ENCODE results near the gene PPARA. TPM values are rescaled to one million over a fixed set of nuclear protein-coding genes. Genes with fewer than 3 reads are reported as not detected.

PPARA gene
- polyA plus RNA-seq, 3 donors from 2014 or later: 3.4 to 8.0 (median 6.1) TPM

GRCh38 chr22:46238541-46238940 is 88.2 kb downstream of the PPARA start:
- no peak overlapping the region for H3K4me3 Mint-ChIP-seq
- peaks cover 12 to 25% (median 18%) of the 10 kb centered on the region in 3 donors for H3K36me3 Mint-ChIP-seq
- no peaks in the 10 kb centered on the region for H3K9me3 Mint-ChIP-seq
- DNase-seq: no peak
- peaks cover 20 to 34% of the 10 kb centered on the region in 2 donors for H3K4me1 Mint-ChIP-seq
- peaks cover 0 to 5% (median 0%) of the 10 kb centered on the region in 3 donors for H3K27me3 Mint-ChIP-seq (ENCODE audit: low read depth in 3 of 3)
- peak overlapping the region in 1 of 6 donors; percentile 44 for H3K27ac Mint-ChIP-seq

GRCh38 chr22:46239261-46240048 is 89.1 kb downstream of the PPARA start:
- H3K27me3 Mint-ChIP-seq (ENCODE audit: low read depth in 3 of 3): peaks cover 0 to 5% (median 0%) of the 10 kb centered on the region in 3 donors
- peaks cover 20 to 34% of the 10 kb centered on the region in 2 donors for H3K4me1 Mint-ChIP-seq
- H3K4me3 Mint-ChIP-seq: peak overlapping the region; percentile 51 to 74 (median 66)
- H3K27ac Mint-ChIP-seq: peak overlapping the region; percentile 27 to 92 (median 84)
- DNase-seq: peak in 2 of 3 donors; percentile 38
- H3K9me3 Mint-ChIP-seq: no peaks in the 10 kb centered on the region
- H3K36me3 Mint-ChIP-seq: peaks cover 12 to 30% (median 18%) of the 10 kb centered on the region in 3 donors

GRCh38 chr22:46240073-46240472 is 89.7 kb downstream of the PPARA start:
- Mint-ChIP-seq H3K27ac (peak overlapping the region in 4 of 6 donors; percentile 4 to 92 (median 54)), H3K4me1 (peaks cover 20 to 34% of the 10 kb centered on the region in 2 donors), H3K4me3 (peak overlapping the region; percentile 27 to 74 (median 61)), H3K27me3 (ENCODE audit: low read depth in 3 of 3) (peaks cover 0 to 5% (median 0%) of the 10 kb centered on the region in 3 donors), H3K36me3 (peaks cover 9 to 25% (median 16%) of the 10 kb centered on the region in 3 donors), H3K9me3 (no peaks in the 10 kb centered on the region)
- no peak for DNase-seq

- peaks cover 20 to 34% of the 10 kb centered on the region in 2 donors for H3K4me1 Mint-ChIP-seq
- no peak for DNase-seq
- peaks cover 0 to 5% (median 0%) of the 10 kb centered on the region in 3 donors for H3K27me3 Mint-ChIP-seq (ENCODE audit: low read depth in 3 of 3)
- peak overlapping the region in 1 of 6 donors; percentile 81 for H3K27ac Mint-ChIP-seq
- H3K36me3 Mint-ChIP-seq: peaks cover 5 to 21% (median 14%) of the 10 kb centered on the region in 3 donors
- no peaks in the 10 kb centered on the region for H3K9me3 Mint-ChIP-seq
- H3K4me3 Mint-ChIP-seq: peak overlapping the region in 2 of 5 donors; percentile 27 to 74
These were observed 90.2 kb downstream of the PPARA start for GRCh38 chr22:46240506-46240905.

GRCh38 chr22:46240907-46241306 is 90.6 kb downstream of the PPARA start:
- Mint-ChIP-seq H3K27ac (no peak overlapping the region), H3K27me3 (ENCODE audit: low read depth in 3 of 3) (peaks cover 0 to 5% (median 0%) of the 10 kb centered on the region in 3 donors), H3K4me3 (no peak overlapping the region), H3K4me1 (peaks cover 20 to 34% of the 10 kb centered on the region in 2 donors), H3K36me3 (peaks cover 4 to 18% (median 18%) of the 10 kb centered on the region in 3 donors), H3K9me3 (no peaks in the 10 kb centered on the region)
- DNase-seq: no peak

- peaks cover 2 to 20% (median 16%) of the 10 kb centered on the region in 3 donors for H3K36me3 Mint-ChIP-seq
- H3K27me3 Mint-ChIP-seq (ENCODE audit: low read depth in 3 of 3): peaks cover 0 to 5% (median 0%) of the 10 kb centered on the region in 3 donors
- H3K9me3 Mint-ChIP-seq: no peaks in the 10 kb centered on the region
- H3K4me3 Mint-ChIP-seq: no peak overlapping the region
- H3K27ac Mint-ChIP-seq: no peak overlapping the region
- peaks cover 20 to 34% of the 10 kb centered on the region in 2 donors for H3K4me1 Mint-ChIP-seq
- DNase-seq: no peak
These were observed 91.2 kb downstream of the PPARA start for GRCh38 chr22:46241396-46242007.

- peaks cover 20 to 34% of the 10 kb centered on the region in 2 donors for H3K4me1 Mint-ChIP-seq
These were observed 91.8 kb downstream of the PPARA start for GRCh38 chr22:46242076-46242475.

GRCh38 chr22:46244771-46245170 is 94.4 kb downstream of the PPARA start:
- peaks cover 16 to 23% of the 10 kb centered on the region in 2 donors for H3K4me1 Mint-ChIP-seq

More at GRCh38 chr22:46242076-46242475, 91.8 kb downstream of the PPARA start:
- H3K27ac Mint-ChIP-seq: no peak overlapping the region
- H3K36me3 Mint-ChIP-seq: peaks cover 0 to 17% (median 10%) of the 10 kb centered on the region in 3 donors
- H3K4me3 Mint-ChIP-seq: no peak overlapping the region
- no peaks in the 10 kb centered on the region for H3K9me3 Mint-ChIP-seq
- H3K27me3 Mint-ChIP-seq (ENCODE audit: low read depth in 3 of 3): peaks cover 0 to 5% (median 0%) of the 10 kb centered on the region in 3 donors
- DNase-seq: no peak

GRCh38 chr22:46245511-46245910 is 95.2 kb downstream of the PPARA start:
- H3K4me3 Mint-ChIP-seq: no peak overlapping the region
- no peak overlapping the region for H3K27ac Mint-ChIP-seq
- H3K9me3 Mint-ChIP-seq: no peaks in the 10 kb centered on the region
- peaks cover 0 to 11% (median 10%) of the 10 kb centered on the region in 3 donors for H3K36me3 Mint-ChIP-seq
- no peak for DNase-seq
- peaks cover 9 to 15% of the 10 kb centered on the region in 2 donors for H3K4me1 Mint-ChIP-seq
- peaks cover 0 to 15% (median 0%) of the 10 kb centered on the region in 3 donors for H3K27me3 Mint-ChIP-seq (ENCODE audit: low read depth in 3 of 3)

More at GRCh38 chr22:46244771-46245170, 94.4 kb downstream of the PPARA start:
- Mint-ChIP-seq H3K36me3 (peaks cover 0 to 11% (median 10%) of the 10 kb centered on the region in 3 donors), H3K27me3 (ENCODE audit: low read depth in 3 of 3) (peaks cover 0 to 10% (median 0%) of the 10 kb centered on the region in 3 donors), H3K27ac (no peak overlapping the region), H3K9me3 (no peaks in the 10 kb centered on the region), H3K4me3 (no peak overlapping the region)
- DNase-seq: no peak

- Mint-ChIP-seq H3K9me3 (no peaks in the 10 kb centered on the region), H3K27ac (no peak overlapping the region), H3K27me3 (ENCODE audit: low read depth in 3 of 3) (peaks cover 0 to 18% (median 0%) of the 10 kb centered on the region in 3 donors), H3K4me3 (no peak overlapping the region), H3K4me1 (peaks cover 12% of the 10 kb centered on the region in 2 donors), H3K36me3 (peaks cover 0 to 11% (median 10%) of the 10 kb centered on the region in 3 donors)
- DNase-seq: no peak
These were observed 95.9 kb downstream of the PPARA start for GRCh38 chr22:46246178-46246577.

GRCh38 chr22:46247443-46247975 is 97.2 kb downstream of the PPARA start:
- peaks cover 19 to 23% of the 10 kb centered on the region in 2 donors for H3K4me1 Mint-ChIP-seq
- no peaks in the 10 kb centered on the region for H3K9me3 Mint-ChIP-seq
- DNase-seq: no peak
- H3K27me3 Mint-ChIP-seq (ENCODE audit: low read depth in 3 of 3): peaks cover 0 to 19% (median 0%) of the 10 kb centered on the region in 3 donors
- no peak overlapping the region for H3K4me3 Mint-ChIP-seq
- no peak overlapping the region for H3K27ac Mint-ChIP-seq
- H3K36me3 Mint-ChIP-seq: peaks cover 0 to 11% (median 8%) of the 10 kb centered on the region in 3 donors

- no peaks in the 10 kb centered on the region for H3K9me3 Mint-ChIP-seq
- H3K36me3 Mint-ChIP-seq: peaks cover 0 to 8% (median 0%) of the 10 kb centered on the region in 3 donors
- H3K27ac Mint-ChIP-seq: peak within 1 kb of the TSS; percentile 72 to 92 (median 75)
- peaks cover 24 to 35% of the 10 kb centered on the region in 2 donors for H3K4me1 Mint-ChIP-seq
- peaks cover 0 to 20% (median 0%) of the 10 kb centered on the region in 3 donors for H3K27me3 Mint-ChIP-seq (ENCODE audit: low read depth in 3 of 3)
- peak; percentile 96 for DNase-seq
- H3K4me3 Mint-ChIP-seq: peak within 1 kb of the TSS; percentile 76 to 85 (median 80)
These were observed 99.9 kb downstream of the PPARA start, which contains the start of gene CDPF1 for GRCh38 chr22:46250035-46250782. TSS of gene CDPF1 (minus strand) at chr22:46250293. CDS start at chr22:46248284, 2,009 bp downstream.

- no peak for DNase-seq
- Mint-ChIP-seq H3K27ac (peak overlapping the region; percentile 72 to 92 (median 75)), H3K36me3 (peaks cover 0 to 6% (median 0%) of the 10 kb centered on the region in 3 donors), H3K4me3 (peak overlapping the region; percentile 76 to 85 (median 80)), H3K27me3 (ENCODE audit: low read depth in 3 of 3) (peaks cover 0 to 21% (median 0%) of the 10 kb centered on the region in 3 donors), H3K9me3 (no peaks in the 10 kb centered on the region), H3K4me1 (peaks cover 24 to 35% of the 10 kb centered on the region in 2 donors)
These were observed 100.4 kb downstream of the PPARA start for GRCh38 chr22:46250783-46251125.
